Caco-2 (cell line): ENCODE data around the gene NHLRC4. TPM values are rescaled to one million over a fixed set of nuclear protein-coding genes. Genes with fewer than 3 reads are reported as not detected.

Source experiments
- BruUV-seq: library from RNA; stranded (reverse); fragments of 400-500 nt; replicated peaks from 2 replicates; lab custom pipeline; 2021; lab: Mats Ljungman, UMichigan
- CTCF ChIA-PET: fragments of 300-600 bp; sonication (Branson Sonifier 250); formaldehyde crosslinking; loops from one replicate; lab custom pipeline; 2022; ENCODE audit warnings: antibody characterized with exemption; lab: Charles Lee
- POLR2A ChIA-PET: fragments of 300-600 bp; sonication (Branson Sonifier 250); formaldehyde crosslinking; loops from one replicate; lab custom pipeline; 2022; ENCODE audit warnings: antibody characterized with exemption; lab: Charles Lee
- DNase-seq, 2 experiments: peaks; one replicate each; pipeline versions ENCODE4 v3.0.0 to v3.0.0-alpha.2; 2020 to 2022
- H3K27me3 ChIP-seq: replicated peaks from 2 replicates; pipeline ENCODE4 v1.6.0; 2011; ENCODE audit warnings: low read length; ENCODE audit not compliant: control insufficient read depth, insufficient read depth
- H3K36me3 ChIP-seq: 2 replicates; pipeline ENCODE4 v1.5.1; 2011; ENCODE audit warnings: low read length; ENCODE audit not compliant: control insufficient read depth, insufficient read depth
- H3K4me1 ChIP-seq: fragments of 250-450 bp; sonication (Bioruptor Pico); 2 replicates; pipeline ENCODE4 v1.5.1; 2020; ENCODE audit warnings: mild to moderate bottlenecking
- H3K4me3 ChIP-seq: 2 replicates; pipeline ENCODE4 v1.5.1; 2011; ENCODE audit warnings: low read depth, mild to moderate bottlenecking, control low read depth, low read length
- H3K9me3 ChIP-seq: fragments of 250-450 bp; sonication (Bioruptor Pico); 2 replicates; pipeline ENCODE4 v1.5.1; 2020; ENCODE audit warnings: mild to moderate bottlenecking, moderate library complexity
- H3K27ac Mint-ChIP-seq: one replicate; pipeline ENCODE4 v1.8.0; 2022; ENCODE audit warnings: mixed read lengths; ENCODE audit not compliant: unreplicated experiment
- H3K27me3 Mint-ChIP-seq: one replicate; pipeline ENCODE4 v1.8.0; 2022; ENCODE audit warnings: mixed read lengths; ENCODE audit not compliant: insufficient read depth, unreplicated experiment
- H3K36me3 Mint-ChIP-seq: one replicate; pipeline ENCODE4 v1.8.0; 2022; ENCODE audit warnings: mild to moderate bottlenecking, mixed read lengths; ENCODE audit not compliant: insufficient read depth, unreplicated experiment
- H3K4me1 Mint-ChIP-seq: one replicate; pipeline ENCODE4 v1.8.0; 2022; ENCODE audit warnings: low read depth, mixed read lengths; ENCODE audit not compliant: unreplicated experiment
- H3K4me3 Mint-ChIP-seq: one replicate; pipeline ENCODE4 v1.8.0; 2022; ENCODE audit warnings: mild to moderate bottlenecking, moderate library complexity, mixed read lengths; ENCODE audit not compliant: unreplicated experiment
- H3K9me3 Mint-ChIP-seq: one replicate; pipeline ENCODE4 v1.8.0; 2022; ENCODE audit warnings: mixed read lengths; ENCODE audit not compliant: unreplicated experiment
- intact Hi-C: fragments of 100-400 bp; cut with micrococcal nuclease; formaldehyde crosslinking; loops from one replicate; pipeline ENCODE4 v1.10.0; 2022; ENCODE audit not compliant: unreplicated experiment
- total RNA-seq: library from RNA; stranded (reverse); gene quantifications from 2 replicates; pipeline ENCODE4 v1.2.3, GENCODE V29; 2022
- TF ChIP-seq, protein P1 (sequence below), 2 experiments: fragments of 200-600 bp in 1 of 2; IDR thresholded peaks; 1 replicate in 1 of 2; 2 replicates in 1 of 2; pipeline versions ENCODE4 v1.5.1 to v1.8.0; 2011 to 2022; ENCODE audit warnings: antibody characterized with exemption in 1 of 2, control low read depth in 1 of 2, inconsistent platforms in 1 of 2, low read depth in 1 of 2, low read length in 1 of 2, mild to moderate bottlenecking in 1 of 2, moderate library complexity in 1 of 2; ENCODE audit not compliant: insufficient read depth in 1 of 2, severe bottlenecking in 1 of 2, unreplicated experiment in 1 of 2

Gene NHLRC4
- total RNA-seq, 1 experiment from 2014 or later, result not detected

DNA sequence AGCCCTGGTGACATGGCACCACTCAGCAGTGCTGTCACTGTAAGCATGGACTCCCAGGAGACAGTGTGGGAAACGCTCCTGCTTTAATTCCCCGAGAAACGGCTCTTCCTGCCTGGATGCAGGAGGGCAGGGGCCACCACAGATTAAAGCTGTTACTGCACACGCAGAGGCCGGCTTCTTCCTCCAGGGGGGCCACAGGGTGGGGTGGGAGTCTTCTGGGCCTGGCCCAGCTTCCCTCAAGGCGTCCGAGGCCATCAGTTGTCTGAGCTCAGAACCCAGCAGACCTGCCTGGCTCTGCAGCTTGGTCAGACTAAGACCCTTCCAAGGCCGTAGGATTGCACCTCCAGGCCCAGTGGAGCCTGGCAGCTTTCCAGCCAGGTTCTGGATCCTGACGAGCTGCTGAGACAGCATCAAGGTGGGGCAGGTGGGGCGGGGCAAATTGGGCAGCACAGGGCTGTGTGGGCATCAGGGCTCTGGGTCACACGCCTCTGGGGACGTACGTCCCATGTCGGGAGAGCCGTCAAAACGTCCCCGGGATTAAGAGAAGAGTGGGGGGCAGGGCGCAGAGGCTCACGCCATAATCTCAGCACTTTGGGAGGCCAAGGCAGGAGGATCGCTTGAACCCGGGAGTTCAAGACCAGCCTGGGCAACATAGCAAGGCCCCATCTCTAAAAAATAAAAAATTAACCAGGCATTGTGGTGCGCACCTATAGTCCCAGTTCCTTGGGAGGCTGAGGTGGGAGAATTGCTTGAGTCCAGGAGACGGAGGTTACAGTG lies 44.3 kb upstream of the NHLRC4 start:
- Histone ChIP-seq H3K36me3 (0 out of 2 replicates have a peak, but pooled peaks cover 1% of the 10 kb centered on the region), H3K27me3 (no peaks in the 10 kb centered on the region), H3K4me3 (no peak overlapping the region), H3K4me1 (peaks cover 9% of the 10 kb centered on the region), H3K9me3 (no peaks in the 10 kb centered on the region)
- ChIA-PET POLR2A (interaction anchor here (0.6 to 1.2 kb wide), 2 partner anchors 11 to 67 kb away, joined by 3 read pairs; no protein-coding TSS in a partner anchor), CTCF (no interaction called here)
- Mint-ChIP-seq H3K27me3 (no peaks in the 10 kb centered on the region), H3K36me3 (peaks cover 41% of the 10 kb centered on the region), H3K9me3 (no peaks in the 10 kb centered on the region), H3K27ac (no peak overlapping the region), H3K4me3 (no peak overlapping the region), H3K4me1 (no peaks in the 10 kb centered on the region)
- no TSS peak for BruUV-seq
- intact Hi-C loops, result no loop called here
- DNase-seq, result no peak
- TF ChIP-seq, protein P1, sequence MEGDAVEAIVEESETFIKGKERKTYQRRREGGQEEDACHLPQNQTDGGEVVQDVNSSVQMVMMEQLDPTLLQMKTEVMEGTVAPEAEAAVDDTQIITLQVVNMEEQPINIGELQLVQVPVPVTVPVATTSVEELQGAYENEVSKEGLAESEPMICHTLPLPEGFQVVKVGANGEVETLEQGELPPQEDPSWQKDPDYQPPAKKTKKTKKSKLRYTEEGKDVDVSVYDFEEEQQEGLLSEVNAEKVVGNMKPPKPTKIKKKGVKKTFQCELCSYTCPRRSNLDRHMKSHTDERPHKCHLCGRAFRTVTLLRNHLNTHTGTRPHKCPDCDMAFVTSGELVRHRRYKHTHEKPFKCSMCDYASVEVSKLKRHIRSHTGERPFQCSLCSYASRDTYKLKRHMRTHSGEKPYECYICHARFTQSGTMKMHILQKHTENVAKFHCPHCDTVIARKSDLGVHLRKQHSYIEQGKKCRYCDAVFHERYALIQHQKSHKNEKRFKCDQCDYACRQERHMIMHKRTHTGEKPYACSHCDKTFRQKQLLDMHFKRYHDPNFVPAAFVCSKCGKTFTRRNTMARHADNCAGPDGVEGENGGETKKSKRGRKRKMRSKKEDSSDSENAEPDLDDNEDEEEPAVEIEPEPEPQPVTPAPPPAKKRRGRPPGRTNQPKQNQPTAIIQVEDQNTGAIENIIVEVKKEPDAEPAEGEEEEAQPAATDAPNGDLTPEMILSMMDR (IDR thresholded peaks at IDR 0.05; ENCODE audit: insufficient read depth in 1 of 2, low read depth in 1 of 2, low read length in 1 of 2, severe bottlenecking in 1 of 2, unreplicated experiment in 1 of 2), result no peak

GRCh38 chr16:523097-523741 lies 43.6 kb upstream of the NHLRC4 start:
- ChIA-PET POLR2A (interaction anchor here (0.6 to 1.2 kb wide), 2 partner anchors 10 to 68 kb away, joined by 3 read pairs; no protein-coding TSS in a partner anchor), CTCF (no interaction called here)
- Mint-ChIP-seq H3K27me3 (no peaks in the 10 kb centered on the region), H3K36me3 (peaks cover 41% of the 10 kb centered on the region), H3K4me1 (no peaks in the 10 kb centered on the region), H3K9me3 (no peaks in the 10 kb centered on the region), H3K27ac (no peak overlapping the region), H3K4me3 (no peak overlapping the region)
- BruUV-seq, result no TSS peak
- Histone ChIP-seq H3K9me3 (no peaks in the 10 kb centered on the region), H3K36me3 (0 out of 2 replicates have a peak, but pooled peaks cover 1% of the 10 kb centered on the region), H3K4me3 (no peak overlapping the region), H3K27me3 (no peaks in the 10 kb centered on the region), H3K4me1 (peaks cover 9% of the 10 kb centered on the region)
- TF ChIP-seq, protein P1 (IDR thresholded peaks at IDR 0.05; ENCODE audit: insufficient read depth in 1 of 2, low read depth in 1 of 2, low read length in 1 of 2, severe bottlenecking in 1 of 2, unreplicated experiment in 1 of 2), result no peak
- no peak for DNase-seq
- intact Hi-C loops, result no loop called here

- H3K4me1 Mint-ChIP-seq, result no peaks in the 10 kb centered on the region
- peaks cover 36% of the 10 kb centered on the region for H3K36me3 Mint-ChIP-seq
- H3K27me3 Mint-ChIP-seq, result no peaks in the 10 kb centered on the region
- no peaks in the 10 kb centered on the region for H3K9me3 ChIP-seq
- ChIA-PET CTCF (no interaction called here), POLR2A (no interaction called here)
- BruUV-seq, result no TSS peak
- DNase-seq, result no peak
- no peaks in the 10 kb centered on the region for H3K9me3 Mint-ChIP-seq
- no peak overlapping the region for H3K4me3 Mint-ChIP-seq
- TF ChIP-seq, protein P1 (IDR thresholded peaks at IDR 0.05; ENCODE audit: insufficient read depth in 1 of 2, low read depth in 1 of 2, low read length in 1 of 2, severe bottlenecking in 1 of 2, unreplicated experiment in 1 of 2), result no peak
- intact Hi-C loops, result loop anchor here (5.0 kb wide), 1 partner anchor 63 kb away; no protein-coding TSS in a partner anchor
- H3K4me1 ChIP-seq, result peaks cover 9% of the 10 kb centered on the region
- no peak overlapping the region for H3K27ac Mint-ChIP-seq
- H3K27me3 ChIP-seq, result no peaks in the 10 kb centered on the region
- H3K36me3 ChIP-seq, result 0 out of 2 replicates have a peak, but pooled peaks cover 1% of the 10 kb centered on the region
- H3K4me3 ChIP-seq, result no peak overlapping the region
Observed at GRCh38 chr16:524274-525040, 42.3 kb upstream of the NHLRC4 start.
